IMR-90 (cell line): ENCODE results near the gene GSTM3. TPM values are rescaled to one million over a fixed set of nuclear protein-coding genes. Genes with fewer than 3 reads are reported as not detected.
A peak's percentile ranks its signal among the peaks of the same experiment; 100 is the strongest.

Source experiments
- ATAC-seq: fragments of 200-7000 bp; cut with Tn5 transposase; 2 replicates; pipeline ENCODE4 v1.9.1; 2020; ENCODE audit warnings: low read depth, mild to moderate bottlenecking, moderate library complexity
- BruUV-seq: library from RNA; stranded (reverse); fragments of 400-500 nt; replicated peaks from 2 replicates; lab custom pipeline; 2021; lab: Mats Ljungman, UMichigan
- CTCF ChIA-PET: fragments of 300-600 bp; formaldehyde crosslinking; extraction: SDS; loops from one replicate; lab custom pipeline; 2021; ENCODE audit warnings: antibody characterized with exemption; lab: Yijun Ruan, JAX
- POLR2A ChIA-PET: fragments of 300-600 bp; sonication (Branson Sonifier 250); formaldehyde crosslinking; loops from one replicate; lab custom pipeline; 2022; ENCODE audit warnings: antibody characterized with exemption; ENCODE audit not compliant: unreplicated experiment; lab: Charles Lee
- DNase-seq: peaks from one replicate; pipeline ENCODE4 v3.0.0; 2013
- H2AFZ ChIP-seq: replicated peaks from 2 replicates; pipeline ENCODE3; 2013; ENCODE audit warnings: low read length, mild to moderate bottlenecking; ENCODE audit not compliant: poor library complexity
- H2AK5ac ChIP-seq: 2 replicates; pipeline ENCODE4 v1.6.1; 2013; ENCODE audit warnings: low read depth, low read length, inconsistent platforms
- H2AK9ac ChIP-seq: replicated peaks from 2 replicates; pipeline ENCODE3; 2013; ENCODE audit warnings: mild to moderate bottlenecking, low read depth, low read length, moderate library complexity; ENCODE audit not compliant: poor library complexity
- H2BK120ac ChIP-seq: 2 replicates; pipeline ENCODE4 v1.6.1; 2013; ENCODE audit warnings: low read depth, low read length, inconsistent platforms
- H2BK15ac ChIP-seq: 3 replicates; pipeline ENCODE4 v1.6.1; 2013; ENCODE audit warnings: low read depth, low read length, inconsistent platforms
- H2BK20ac ChIP-seq: 2 replicates; pipeline ENCODE4 v1.6.1; 2013; ENCODE audit warnings: low read depth, mild to moderate bottlenecking, inconsistent platforms, low read length, moderate library complexity
- H2BK5ac ChIP-seq: 2 replicates; pipeline ENCODE4 v1.6.1; 2013; ENCODE audit warnings: mild to moderate bottlenecking, low read depth, low read length, inconsistent platforms; ENCODE audit not compliant: poor library complexity, severe bottlenecking
- H3K14ac ChIP-seq: replicated peaks from 2 replicates; pipeline ENCODE4 v1.6.1; 2013; ENCODE audit warnings: low read depth, low read length, inconsistent platforms
- H3K18ac ChIP-seq: 2 replicates; pipeline ENCODE4 v1.6.1; 2013; ENCODE audit warnings: low read depth, low read length, control low read depth
- H3K23ac ChIP-seq: 2 replicates; pipeline ENCODE4 v1.6.1; 2013; ENCODE audit warnings: low read depth, low read length, inconsistent platforms
- H3K27ac ChIP-seq: 2 replicates; pipeline ENCODE4 v1.5.1; 2013; ENCODE audit warnings: mild to moderate bottlenecking, control low read depth, low read length; ENCODE audit not compliant: insufficient read depth
- H3K27me3 ChIP-seq: 2 replicates; pipeline ENCODE4 v1.6.1; 2013; ENCODE audit warnings: low read length; ENCODE audit not compliant: control insufficient read depth, insufficient read depth
- H3K36me3 ChIP-seq: 2 replicates; pipeline ENCODE4 v1.6.1; 2013; ENCODE audit warnings: low read length, mixed read lengths; ENCODE audit not compliant: control insufficient read depth, insufficient read depth
- H3K4ac ChIP-seq: 2 replicates; pipeline ENCODE4 v1.6.1; 2013; ENCODE audit warnings: low read depth, low read length, inconsistent platforms
- H3K4me1 ChIP-seq: 2 replicates; pipeline ENCODE4 v1.6.1; 2013; ENCODE audit warnings: low read length, mixed read lengths; ENCODE audit not compliant: control insufficient read depth, insufficient read depth
- H3K4me2 ChIP-seq: 2 replicates; pipeline ENCODE4 v1.6.1; 2013; ENCODE audit warnings: low read depth, mild to moderate bottlenecking, control low read depth, low read length, moderate library complexity
- H3K4me3 ChIP-seq: 2 replicates; pipeline ENCODE4 v1.5.1; 2013; ENCODE audit warnings: low read depth, mild to moderate bottlenecking, control low read depth, low read length, moderate library complexity; ENCODE audit not compliant: insufficient read depth
- H3K56ac ChIP-seq: 2 replicates; pipeline ENCODE4 v1.6.1; 2013; ENCODE audit warnings: low read length, inconsistent platforms; ENCODE audit not compliant: insufficient read depth; ENCODE audit errors: extremely low read depth
- H3K79me1 ChIP-seq, 2 experiments: 2 replicates each; pipeline ENCODE4 v1.6.1; 2013; ENCODE audit warnings: low read length in 2 of 2, inconsistent platforms in 1 of 2, low read depth in 1 of 2
- H3K9ac ChIP-seq: 2 replicates; pipeline ENCODE4 v1.6.1; 2013; ENCODE audit warnings: low read depth, low read length, control low read depth
- H3K9me1 ChIP-seq: 2 replicates; pipeline ENCODE4 v1.6.1; 2013; ENCODE audit warnings: low read length, inconsistent platforms; ENCODE audit not compliant: insufficient read depth
- H3K9me3 ChIP-seq: 2 replicates; pipeline ENCODE4 v1.6.1; 2013; ENCODE audit warnings: low read length; ENCODE audit not compliant: control insufficient read depth, insufficient read depth
- H4K20me1 ChIP-seq: 2 replicates; pipeline ENCODE4 v1.6.1; 2013; ENCODE audit warnings: low read length, inconsistent platforms; ENCODE audit not compliant: insufficient read depth
- H4K5ac ChIP-seq: 2 replicates; pipeline ENCODE4 v1.6.1; 2013; ENCODE audit warnings: mild to moderate bottlenecking, low read depth, low read length, control low read depth
- H4K8ac ChIP-seq, 2 experiments: 2 replicates each; pipeline ENCODE4 v1.6.1; 2013; ENCODE audit warnings: low read depth in 2 of 2, low read length in 2 of 2, control low read depth in 1 of 2, inconsistent platforms in 1 of 2
- H4K91ac ChIP-seq: 2 replicates; pipeline ENCODE4 v1.6.1; 2013; ENCODE audit warnings: low read depth, low read length, inconsistent platforms; ENCODE audit not compliant: insufficient read depth
- BHLHE40 ChIP-seq: fragments of 150-350 bp; IDR thresholded peaks from 2 replicates; pipeline ENCODE4 v1.6.1; 2016; ENCODE audit warnings: mild to moderate bottlenecking, low read depth, low read length
- CEBPB ChIP-seq: IDR thresholded peaks from 2 replicates; pipeline ENCODE4 v1.6.1; 2012; ENCODE audit warnings: low read depth, low read length, improper control_type of control experiment
- CTCF ChIP-seq: conservative IDR thresholded peaks from 2 replicates; pipeline ENCODE4 v1.5.1; 2012; ENCODE audit warnings: mild to moderate bottlenecking, low read depth, low read length, improper control_type of control experiment
- ELK1 ChIP-seq: fragments of 150-350 bp; IDR thresholded peaks from 2 replicates; pipeline ENCODE4 v1.6.1; 2016; ENCODE audit warnings: low read depth, mild to moderate bottlenecking, low read length, moderate library complexity, borderline replicate concordance
- FOS ChIP-seq: fragments of 150-350 bp; IDR thresholded peaks from 2 replicates; pipeline ENCODE4 v1.6.1; 2016; ENCODE audit warnings: low read depth, low read length
- MAFK ChIP-seq: IDR thresholded peaks from 2 replicates; pipeline ENCODE4 v1.6.1; 2012; ENCODE audit warnings: low read depth, low read length, improper control_type of control experiment
- MAZ ChIP-seq: IDR thresholded peaks from 2 replicates; pipeline ENCODE4 v1.6.1; 2012; ENCODE audit warnings: low read depth, mild to moderate bottlenecking, low read length, improper control_type of control experiment, moderate library complexity, borderline replicate concordance
- MXI1 ChIP-seq: IDR thresholded peaks from 2 replicates; pipeline ENCODE4 v1.6.1; 2012; ENCODE audit warnings: low read depth, mild to moderate bottlenecking, low read length, moderate library complexity, borderline replicate concordance
- NFE2L2 ChIP-seq: fragments of 150-350 bp; IDR thresholded peaks from 2 replicates; pipeline ENCODE4 v1.6.1; 2016; ENCODE audit warnings: low read depth, mild to moderate bottlenecking, low read length
- POLR2A ChIP-seq: IDR thresholded peaks from 2 replicates; pipeline ENCODE4 v1.6.1; 2012; ENCODE audit warnings: mild to moderate bottlenecking, low read depth, low read length
- RAD21 ChIP-seq: IDR thresholded peaks from 2 replicates; pipeline ENCODE4 v1.6.1; 2012; ENCODE audit warnings: low read length, improper control_type of control experiment
- RFX5 ChIP-seq: IDR thresholded peaks from 2 replicates; pipeline ENCODE4 v1.8.0; 2012; ENCODE audit warnings: low read depth, mild to moderate bottlenecking, low read length, moderate library complexity
- WGBS, 2 experiments: methylation state at CpG; one replicate each; pipeline versions ENCODE4 v1.1.5 to v1.1.7; 2013; ENCODE audit warnings: missing lambda C conversion rate in 2 of 2; ENCODE audit not compliant: insufficient read length in 1 of 2; ENCODE audit errors: extremely low coverage in 2 of 2; 5-methylcytosine and 5-hydroxymethylcytosine counted together
- dilution Hi-C: fragments of 300-500 bp; cut with HindIII; formaldehyde crosslinking; loops from one replicate; pipeline ENCODE4 v1.14.3; 2018; ENCODE audit warnings: low sequenced_read_pairs; ENCODE audit not compliant: unreplicated experiment
- in situ Hi-C: fragments of 300-500 bp; cut with MboI; formaldehyde crosslinking; loops from 3 replicates; pipeline ENCODE4 v1.14.3; 2019; ENCODE audit warnings: low sequenced_read_pairs, inconsistent platforms, mixed read lengths
- intact Hi-C: fragments of 100-400 bp; cut with micrococcal nuclease; formaldehyde crosslinking; loops from 2 replicates; pipeline ENCODE4 v1.10.0; 2022
- polyA plus RNA-seq, 3 experiments: library from polyadenylated mRNA; depleted of rRNA; stranded (reverse); fragments of >200 nt; gene quantifications; 2 replicates each; pipeline ENCODE4 v1.2.3, GENCODE V29; 2012; ENCODE audit warnings: low replicate concordance in 1 of 3
- total RNA-seq: library from RNA; depleted of rRNA; stranded (reverse); fragments of >200 nt; gene quantifications from 2 replicates; pipeline ENCODE4 v1.2.3, GENCODE V29; 2012

The GSTM3 gene
- total and polyA plus RNA-seq, 2 of the 4 experiments (the other 2 are of a cell fraction), result 102 to 131 TPM

GRCh38 chr1:109705411-109705810 is 35.4 kb downstream of the GSTM3 start:
- H4K8ac ChIP-seq, result no peak overlapping the region
- H2BK120ac ChIP-seq, result no peak overlapping the region
- H2AFZ ChIP-seq, result no peak overlapping the region
- H3K9ac ChIP-seq, result no peak overlapping the region
- no peaks in the 10 kb centered on the region; the same call in 1 of the 2 replicates for H3K27me3 ChIP-seq
- no TSS peak for BruUV-seq
- H4K91ac ChIP-seq, result no peak overlapping the region
- POLR2A ChIA-PET, result no interaction called here
- dilution Hi-C loops, result no loop called here
- no peaks in the 10 kb centered on the region for H3K9me1 ChIP-seq
- H3K9me3 ChIP-seq, result peaks cover 12% of the 10 kb centered on the region
- no peak overlapping the region for H3K14ac ChIP-seq
- no peak overlapping the region for H2AK9ac ChIP-seq
- WGBS, 2 experiments, result 51% methylated on average over 3 of the region's 4 CpGs; no CpG with 5 or more reads in 1 of the 2 experiments
- H3K56ac ChIP-seq, result no peak overlapping the region
- no peak overlapping the region for H3K4me2 ChIP-seq
- H3K18ac ChIP-seq, result no peak overlapping the region
- no peak overlapping the region for H2BK15ac ChIP-seq
- H3K4me1 ChIP-seq, result no peaks in the 10 kb centered on the region
- DNase-seq, result peak; percentile 0
- H4K20me1 ChIP-seq, result no peaks in the 10 kb centered on the region
- no peak overlapping the region for H3K23ac ChIP-seq
- H2AK5ac ChIP-seq, result no peak overlapping the region
- no peak overlapping the region for H3K4ac ChIP-seq
- CTCF ChIA-PET, result no interaction called here
- no peaks in the 10 kb centered on the region for H3K79me1 ChIP-seq
- H3K27ac ChIP-seq, result no peak overlapping the region
- H3K4me3 ChIP-seq, result no peak overlapping the region
- H2BK5ac ChIP-seq, result no peak overlapping the region
- H3K36me3 ChIP-seq, result no peaks in the 10 kb centered on the region
- no peak overlapping the region for H4K5ac ChIP-seq
- in situ Hi-C loops, result no loop called here
- no peak overlapping the region for H2BK20ac ChIP-seq
- TF ChIP-seq CEBPB (no peak), MAFK (no peak), CTCF (no peak), RFX5 (no peak), FOS (no peak), BHLHE40 (no peak), ELK1 (no peak), MXI1 (no peak), RAD21 (no peak), NFE2L2 (no peak), POLR2A (no peak), MAZ (no peak)
- intact Hi-C loops, result no loop called here
- ATAC-seq, result no peak
